GM06990 (cell line): Measurements from ENCODE around the gene SCAF8.
A peak's percentile ranks its signal among the peaks of the same experiment; 100 is the strongest.
"Not testable (repeated sequence)": the region's sequence is repeated elsewhere in the genome, so short reads cannot be mapped to it uniquely, and the experiment has no call there.

ENCODE experiments used
- DNase-seq: peaks from one replicate; pipeline ENCODE4 v3.0.0-alpha.2; 2011; ENCODE audit not compliant: insufficient read length; ENCODE audit errors: extremely low read depth
- H3K27me3 ChIP-seq: replicated peaks from 2 replicates; pipeline ENCODE4 v1.6.0; 2011; ENCODE audit warnings: low read length; ENCODE audit not compliant: control insufficient read depth, insufficient read depth
- H3K36me3 ChIP-seq: 2 replicates; pipeline ENCODE4 v1.5.1; 2011; ENCODE audit warnings: low read length; ENCODE audit not compliant: control insufficient read depth, insufficient read depth
- H3K4me3 ChIP-seq: replicated peaks from 2 replicates; pipeline ENCODE4 v1.5.1; 2011; ENCODE audit warnings: low read depth, mild to moderate bottlenecking, control low read depth, low read length
- TF ChIP-seq, protein P1 (sequence below): IDR thresholded peaks from 2 replicates; pipeline ENCODE4 v1.5.1; 2011; ENCODE audit warnings: low read length, control low read depth, mild to moderate bottlenecking, inconsistent platforms; ENCODE audit not compliant: insufficient read depth, poor library complexity, severe bottlenecking

The SCAF8 gene

DNA sequence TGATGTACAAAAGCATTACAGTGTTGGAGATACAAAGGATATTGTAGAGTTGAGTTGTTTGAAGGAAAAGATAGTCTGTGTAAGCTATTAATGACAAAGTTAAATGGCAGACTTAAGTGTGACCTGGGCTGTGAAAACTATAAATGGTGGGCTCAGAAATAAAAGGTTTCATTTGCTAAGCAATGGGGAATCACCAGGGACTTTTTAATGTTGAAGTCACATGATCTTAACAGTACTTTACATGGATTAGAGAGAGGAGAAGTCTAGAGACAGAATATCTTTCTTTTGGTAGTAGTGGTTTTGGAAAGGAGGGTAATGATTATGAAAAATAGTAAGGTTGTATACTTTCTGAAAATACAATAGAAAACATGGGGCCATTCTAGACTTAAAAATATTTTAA lies 67.1 kb downstream of the SCAF8 start:
- TF ChIP-seq, protein P1, sequence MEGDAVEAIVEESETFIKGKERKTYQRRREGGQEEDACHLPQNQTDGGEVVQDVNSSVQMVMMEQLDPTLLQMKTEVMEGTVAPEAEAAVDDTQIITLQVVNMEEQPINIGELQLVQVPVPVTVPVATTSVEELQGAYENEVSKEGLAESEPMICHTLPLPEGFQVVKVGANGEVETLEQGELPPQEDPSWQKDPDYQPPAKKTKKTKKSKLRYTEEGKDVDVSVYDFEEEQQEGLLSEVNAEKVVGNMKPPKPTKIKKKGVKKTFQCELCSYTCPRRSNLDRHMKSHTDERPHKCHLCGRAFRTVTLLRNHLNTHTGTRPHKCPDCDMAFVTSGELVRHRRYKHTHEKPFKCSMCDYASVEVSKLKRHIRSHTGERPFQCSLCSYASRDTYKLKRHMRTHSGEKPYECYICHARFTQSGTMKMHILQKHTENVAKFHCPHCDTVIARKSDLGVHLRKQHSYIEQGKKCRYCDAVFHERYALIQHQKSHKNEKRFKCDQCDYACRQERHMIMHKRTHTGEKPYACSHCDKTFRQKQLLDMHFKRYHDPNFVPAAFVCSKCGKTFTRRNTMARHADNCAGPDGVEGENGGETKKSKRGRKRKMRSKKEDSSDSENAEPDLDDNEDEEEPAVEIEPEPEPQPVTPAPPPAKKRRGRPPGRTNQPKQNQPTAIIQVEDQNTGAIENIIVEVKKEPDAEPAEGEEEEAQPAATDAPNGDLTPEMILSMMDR = no peak
- Histone ChIP-seq H3K4me3 (no peak overlapping the region), H3K27me3 (no peaks in the 10 kb centered on the region), H3K36me3 (no peaks in the 10 kb centered on the region; the same call in none of the 2 replicates)
- no peak for DNase-seq

DNA sequence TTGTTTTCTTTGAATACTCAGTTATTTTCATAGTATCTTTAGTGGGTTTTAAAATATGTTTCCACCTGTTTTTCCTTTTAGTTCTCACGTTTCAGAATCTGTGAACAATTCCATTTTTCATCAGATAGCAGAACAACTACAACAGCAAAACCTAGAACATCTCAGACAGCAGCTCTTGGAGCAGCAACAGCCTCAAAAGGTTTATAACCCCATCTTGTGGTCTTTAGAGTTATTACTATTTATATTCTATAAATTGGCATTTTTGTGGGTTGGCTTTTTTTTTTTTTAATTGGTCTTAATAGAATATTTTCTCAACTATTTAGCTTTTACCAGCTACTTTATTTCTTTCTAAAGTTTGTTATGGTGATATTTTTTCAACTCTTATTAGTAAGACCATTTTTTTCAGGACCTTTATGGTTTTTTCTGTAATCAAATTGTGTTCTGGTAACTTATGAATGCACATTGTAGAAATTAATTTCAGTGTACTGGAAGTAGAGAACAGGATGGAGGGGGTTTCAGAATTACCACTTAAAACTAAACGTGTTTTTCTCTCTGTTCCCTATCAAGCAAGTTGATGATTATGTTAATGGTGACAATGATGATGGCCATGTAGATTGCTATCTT lies 72.2 kb downstream of the SCAF8 start:
- TF ChIP-seq, protein P1 = peak; percentile 37
- Histone ChIP-seq H3K27me3 (no peaks in the 10 kb centered on the region), H3K4me3 (no peak overlapping the region), H3K36me3 (no peaks in the 10 kb centered on the region; the same call in none of the 2 replicates)
- no peak for DNase-seq

DNA sequence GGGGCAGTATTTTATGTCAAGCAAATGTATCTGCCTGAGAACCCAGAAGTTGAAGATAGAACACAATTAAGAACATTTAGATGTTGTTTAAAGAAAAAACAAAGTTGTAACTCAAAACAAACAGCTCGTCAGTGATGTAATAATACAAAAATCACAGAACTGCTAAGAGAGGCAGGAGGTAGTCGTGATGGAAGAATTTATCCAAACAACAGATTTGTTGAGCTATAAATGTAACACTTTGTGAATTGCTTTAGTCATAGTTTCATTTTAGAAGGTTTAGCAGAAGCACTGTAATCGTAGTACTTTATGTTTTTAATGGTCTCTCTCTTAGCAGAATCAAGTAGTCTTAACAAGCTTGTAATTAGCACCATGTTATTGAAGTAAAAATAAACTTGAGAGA lies 73.6 kb downstream of the SCAF8 start:
- Histone ChIP-seq H3K4me3 (no peak overlapping the region), H3K27me3 (no peaks in the 10 kb centered on the region), H3K36me3 (no peaks in the 10 kb centered on the region; the same call in none of the 2 replicates)
- TF ChIP-seq, protein P1 = no peak
- DNase-seq = no peak

DNA sequence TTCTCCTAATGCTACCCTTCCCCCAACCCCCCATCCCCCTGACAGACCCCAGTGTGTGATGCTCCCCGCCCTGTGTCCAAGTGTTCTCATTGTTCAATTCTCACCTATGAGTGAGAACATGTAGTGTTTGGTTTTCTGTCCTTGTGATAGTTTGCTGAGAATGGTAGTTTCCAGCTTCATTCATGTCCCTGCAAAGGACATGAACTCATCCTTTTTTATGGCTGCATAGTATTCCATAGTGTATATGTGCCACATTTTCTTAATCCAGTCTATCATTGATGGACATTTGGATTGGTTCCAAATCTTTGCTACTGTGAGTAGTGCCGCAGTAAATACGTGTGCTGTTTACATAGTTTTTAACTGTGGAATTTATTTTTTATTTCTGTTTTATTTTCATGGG lies 78.4 kb downstream of the SCAF8 start:
- not testable (repeated sequence) for H3K36me3 ChIP-seq, DNase-seq, H3K27me3 ChIP-seq, H3K4me3 ChIP-seq

DNA sequence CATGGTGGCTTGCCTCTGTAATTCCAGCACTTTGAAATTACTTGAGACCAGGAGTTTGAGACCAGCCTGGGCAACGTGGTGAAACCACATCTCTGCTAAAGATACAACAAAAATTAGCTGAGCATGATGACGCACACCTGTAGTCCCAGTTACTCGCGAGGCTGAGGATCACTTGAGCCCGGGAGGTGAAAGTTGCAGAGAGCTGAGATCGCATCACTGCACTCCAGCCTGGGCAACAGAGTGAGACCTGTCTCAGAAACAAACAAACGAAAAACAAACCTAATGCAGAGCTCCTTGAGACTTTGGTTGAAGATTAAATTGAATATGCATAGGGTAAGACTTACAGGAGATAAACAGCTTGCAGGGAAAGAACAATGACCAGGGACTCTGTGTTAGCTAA lies 80.8 kb downstream of the SCAF8 start:
- Histone ChIP-seq H3K4me3 (no peak overlapping the region), H3K36me3 (peaks cover 4% of the 10 kb centered on the region)

DNA sequence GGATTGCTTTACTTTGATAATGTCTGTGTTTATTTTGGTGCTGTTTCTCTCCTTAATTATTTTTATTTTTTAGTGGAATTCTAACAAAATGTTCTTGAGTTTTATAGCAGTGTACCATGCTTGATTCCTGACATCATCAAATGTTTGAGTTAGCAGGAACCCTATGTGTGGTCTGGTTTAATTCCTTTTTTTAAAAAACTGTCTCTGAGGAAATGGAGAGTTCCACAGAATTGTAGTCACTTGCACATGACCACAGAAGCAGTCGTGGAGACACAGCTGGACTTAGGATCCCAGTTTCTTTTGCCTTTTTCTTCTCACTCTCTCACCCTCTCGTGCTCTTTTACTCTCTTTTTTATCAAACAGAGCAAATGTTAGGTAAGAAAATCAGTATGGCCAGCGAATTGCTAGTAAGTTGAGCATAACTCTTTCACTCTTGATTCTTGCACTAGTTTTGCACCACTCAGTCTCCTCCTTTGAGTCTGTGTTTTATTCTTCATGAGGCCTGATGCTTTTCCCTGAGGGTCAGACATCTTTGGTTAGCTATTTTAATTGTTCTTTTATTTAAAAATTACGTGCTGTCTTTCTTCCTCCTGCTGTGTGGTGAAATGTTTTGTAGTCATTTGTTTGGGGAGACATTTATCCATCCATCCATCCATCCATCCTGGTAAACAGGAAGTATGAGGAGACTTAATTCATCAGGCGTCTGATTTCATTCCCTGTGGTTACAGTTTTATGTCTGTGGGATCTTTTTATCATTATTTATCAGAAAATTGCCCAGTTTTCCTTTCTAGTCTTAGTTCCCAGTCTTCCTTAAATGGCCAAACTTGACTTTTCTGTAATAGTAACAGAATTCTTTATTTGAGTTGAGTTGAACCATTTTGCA lies 83.0 kb downstream of the SCAF8 start:
- TF ChIP-seq, protein P1 = no peak
- Histone ChIP-seq H3K4me3 (no peak overlapping the region), H3K27me3 (no peaks in the 10 kb centered on the region), H3K36me3 (peaks cover 9% of the 10 kb centered on the region)
- DNase-seq = no peak

More for the DNA sequence above, 80.8 kb downstream of the SCAF8 start:
- TF ChIP-seq, protein P1 = no peak
- peak; percentile 61 for DNase-seq
- H3K27me3 ChIP-seq = no peaks in the 10 kb centered on the region
